HG02885 (cell line): ENCODE results near the gene FHIT.

ENCODE experiments used
- ATAC-seq: cut with Tn5 transposase; IDR thresholded peaks from one replicate; pipeline ENCODE4 v1.9.1; 2021; ENCODE audit warnings: mild to moderate bottlenecking; ENCODE audit not compliant: unreplicated experiment, poor library complexity

The FHIT gene

GRCh38 chr3:60228823-60229222 lies 1022.4 kb downstream of the FHIT start:
- ATAC-seq = no peak

- ATAC-seq = no peak
Observed at GRCh38 chr3:60226912-60227311, 1024.3 kb downstream of the FHIT start.

- ATAC-seq = no peak
Observed at GRCh38 chr3:60225848-60226247, 1025.4 kb downstream of the FHIT start.

- ATAC-seq = no peak
Observed at GRCh38 chr3:60220768-60221167, 1030.5 kb downstream of the FHIT start.

- no peak for ATAC-seq
Observed at GRCh38 chr3:60219501-60219900, 1031.8 kb downstream of the FHIT start.

- no peak for ATAC-seq
Observed at GRCh38 chr3:60217156-60217911, 1033.9 kb downstream of the FHIT start.

- no peak for ATAC-seq
Observed at GRCh38 chr3:60216462-60217075, 1034.7 kb downstream of the FHIT start.

- ATAC-seq = no peak
Observed at GRCh38 chr3:60215946-60216345, 1035.3 kb downstream of the FHIT start.

- no peak for ATAC-seq
Observed at GRCh38 chr3:60207905-60208304, 1043.3 kb downstream of the FHIT start.

- no peak for ATAC-seq
Observed at GRCh38 chr3:60206206-60206605, 1045.0 kb downstream of the FHIT start.

GRCh38 chr3:60202052-60202726 lies 1049.1 kb downstream of the FHIT start:
- ATAC-seq = no peak

- ATAC-seq = no peak
Observed at GRCh38 chr3:60199306-60199705, 1051.9 kb downstream of the FHIT start.

GRCh38 chr3:60198179-60198720 lies 1053.0 kb downstream of the FHIT start:
- no peak for ATAC-seq

GRCh38 chr3:60192297-60193114 lies 1058.7 kb downstream of the FHIT start:
- ATAC-seq = peak; percentile 53

GRCh38 chr3:60190073-60190472 lies 1061.2 kb downstream of the FHIT start:
- no peak for ATAC-seq

GRCh38 chr3:60189304-60189703 lies 1061.9 kb downstream of the FHIT start:
- ATAC-seq = no peak

GRCh38 chr3:60188803-60189202 lies 1062.4 kb downstream of the FHIT start:
- ATAC-seq = no peak

GRCh38 chr3:60187343-60187742 lies 1063.9 kb downstream of the FHIT start:
- no peak for ATAC-seq

- ATAC-seq = no peak
Observed at GRCh38 chr3:60186359-60186758, 1064.9 kb downstream of the FHIT start.

GRCh38 chr3:60185161-60185560 lies 1066.1 kb downstream of the FHIT start:
- ATAC-seq = no peak
